ENCODE data around the gene JAK2. TPM values are rescaled to one million over a fixed set of nuclear protein-coding genes. Genes with fewer than 3 reads are reported as not detected.

Gene JAK2
- polyA plus RNA-seq, 1 of the 3 experiments (the other 2 are of a cell fraction): 1.3 TPM

- H3K27ac ChIP-seq (ENCODE audit: low read depth in 2 of 2, low read length in 1 of 2): no peak overlapping the region; a peak in 1 of 4 replicates
- H3K27me3 ChIP-seq (ENCODE audit: insufficient read depth): no peaks in the 10 kb centered on the region
- POLR2A ChIA-PET: no interaction called here
- no peaks in the 10 kb centered on the region for H3K9me2 ChIP-seq
- TF ChIP-seq TCF12 (IDR thresholded peaks at IDR 0.05): no peak
- TF ChIP-seq, protein P1, sequence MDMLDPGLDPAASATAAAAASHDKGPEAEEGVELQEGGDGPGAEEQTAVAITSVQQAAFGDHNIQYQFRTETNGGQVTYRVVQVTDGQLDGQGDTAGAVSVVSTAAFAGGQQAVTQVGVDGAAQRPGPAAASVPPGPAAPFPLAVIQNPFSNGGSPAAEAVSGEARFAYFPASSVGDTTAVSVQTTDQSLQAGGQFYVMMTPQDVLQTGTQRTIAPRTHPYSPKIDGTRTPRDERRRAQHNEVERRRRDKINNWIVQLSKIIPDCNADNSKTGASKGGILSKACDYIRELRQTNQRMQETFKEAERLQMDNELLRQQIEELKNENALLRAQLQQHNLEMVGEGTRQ (IDR thresholded peaks at IDR 0.05; ENCODE audit: borderline replicate concordance, low read depth, low read length): no peak
- TF ChIP-seq FOXM1 (IDR thresholded peaks at IDR 0.05; ENCODE audit: low read depth): no peak
- TF ChIP-seq, protein P2, sequence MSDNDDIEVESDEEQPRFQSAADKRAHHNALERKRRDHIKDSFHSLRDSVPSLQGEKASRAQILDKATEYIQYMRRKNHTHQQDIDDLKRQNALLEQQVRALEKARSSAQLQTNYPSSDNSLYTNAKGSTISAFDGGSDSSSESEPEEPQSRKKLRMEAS (IDR thresholded peaks at IDR 0.05; ENCODE audit: low read depth): no peak
- no peak for TF ChIP-seq CTCF (IDR thresholded peaks at IDR 0.05)
- TF ChIP-seq SMC3 (IDR thresholded peaks at IDR 0.05; ENCODE audit: low read depth, low read length): no peak
- TF ChIP-seq NRF1 (IDR thresholded peaks at IDR 0.05; ENCODE audit: low read depth, low read length): no peak
- no peak for TF ChIP-seq SIN3A (IDR thresholded peaks at IDR 0.05; ENCODE audit: borderline replicate concordance, low read depth, low read length)
- H3K9me3 ChIP-seq: 0 out of 2 replicates have a peak, but pooled peaks cover 5% of the 10 kb centered on the region
- H3K4me2 ChIP-seq: no peak overlapping the region
- WGBS (ENCODE audit: low lambda C conversion rate): 50% methylated on average over 2 of the region's 2 CpGs
- CTCF ChIA-PET: no interaction called here
- DNase-seq: no peak
- H2AFZ ChIP-seq (ENCODE audit: low read depth): no peak overlapping the region
- no peak overlapping the region for H3K9ac ChIP-seq
- H4K20me1 ChIP-seq (ENCODE audit: insufficient read depth): no peaks in the 10 kb centered on the region
- H3K79me2 ChIP-seq (ENCODE audit: insufficient read depth): no peaks in the 10 kb centered on the region
- no peaks in the 10 kb centered on the region for H3K4me1 ChIP-seq (ENCODE audit: control insufficient read depth in 1 of 2, insufficient read depth in 2 of 2, low read depth in 1 of 2, low read length in 1 of 2)
- no peak overlapping the region for H3K4me3 ChIP-seq (ENCODE audit: low read depth in 2 of 2, low read length in 1 of 2)
- H3F3A ChIP-seq (replicated peaks; ENCODE audit: insufficient read depth): no peaks in the 10 kb centered on the region
- no peaks in the 10 kb centered on the region for H3K36me3 ChIP-seq (replicated peaks in 1 of 2; ENCODE audit: control insufficient read depth in 1 of 2, insufficient read depth in 2 of 2, low read length in 1 of 2)
Observed at GRCh38 chr9:4962085-4962484, 23.0 kb upstream of the JAK2 start.

DNA sequence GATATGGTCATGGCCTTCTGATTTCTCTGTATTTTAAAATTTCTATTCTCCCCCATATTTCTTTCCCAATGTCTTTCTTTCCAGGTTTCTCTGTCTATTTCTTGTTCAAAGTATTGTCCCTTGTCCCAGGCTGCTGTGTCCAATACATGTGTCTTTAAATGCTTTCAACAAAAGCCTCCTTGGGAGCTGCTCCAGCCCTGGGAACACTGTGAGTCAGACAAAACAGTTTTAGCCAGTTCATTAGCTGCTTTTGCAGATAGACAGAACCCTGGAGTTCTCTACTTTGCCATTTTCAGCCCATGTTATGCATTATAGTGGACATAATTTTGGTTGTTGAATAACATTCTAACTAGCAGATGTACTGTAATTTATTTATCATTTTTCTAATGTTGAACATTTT, 20.5 kb upstream of the JAK2 start:
- no peaks in the 10 kb centered on the region for H3K9me2 ChIP-seq
- H3K27ac ChIP-seq (ENCODE audit: low read depth in 2 of 2, low read length in 1 of 2): no peak overlapping the region
- no peaks in the 10 kb centered on the region for H3K36me3 ChIP-seq (replicated peaks in 1 of 2; ENCODE audit: control insufficient read depth in 1 of 2, insufficient read depth in 2 of 2, low read length in 1 of 2)
- no peaks in the 10 kb centered on the region for H3F3A ChIP-seq (replicated peaks; ENCODE audit: insufficient read depth)
- no peaks in the 10 kb centered on the region for H4K20me1 ChIP-seq (ENCODE audit: insufficient read depth)
- H2AFZ ChIP-seq (ENCODE audit: low read depth): no peak overlapping the region
- ChIA-PET POLR2A (no interaction called here), CTCF (interaction anchor here (1.0 kb wide), 1 partner anchor 10 kb away, joined by 3 read pairs; no protein-coding TSS in a partner anchor)
- H3K4me3 ChIP-seq (ENCODE audit: low read depth in 2 of 2, low read length in 1 of 2): no peak overlapping the region
- no peak overlapping the region for H3K4me2 ChIP-seq
- TF ChIP-seq GATA2 (CRISPR knock-in tag; IDR thresholded peaks at IDR 0.05): no peak
- 0 out of 2 replicates have a peak, but pooled peaks cover 5% of the 10 kb centered on the region for H3K9me3 ChIP-seq
- H3K79me2 ChIP-seq (ENCODE audit: insufficient read depth): no peaks in the 10 kb centered on the region
- no peaks in the 10 kb centered on the region for H3K27me3 ChIP-seq (ENCODE audit: insufficient read depth)
- no peaks in the 10 kb centered on the region for H3K4me1 ChIP-seq (ENCODE audit: control insufficient read depth in 1 of 2, insufficient read depth in 2 of 2, low read depth in 1 of 2, low read length in 1 of 2)
- no peak overlapping the region for H3K9ac ChIP-seq
- no peak for DNase-seq
